HG03521 (cell line): ENCODE measurements around the gene CTSO.
"Not testable (repeated sequence)": the region's sequence is repeated elsewhere in the genome, so short reads cannot be mapped to it uniquely, and the experiment has no call there.

ENCODE experiments used
- ATAC-seq: cut with Tn5 transposase; IDR thresholded peaks from one replicate; pipeline ENCODE4 v1.9.1; 2021; ENCODE audit warnings: mild to moderate bottlenecking, moderate library complexity; ENCODE audit not compliant: unreplicated experiment

Gene CTSO

GRCh38 chr4:155908187-155909139 lies 45.2 kb downstream of the CTSO start:
- ATAC-seq: no peak

- ATAC-seq: no peak
These were observed 46.1 kb downstream of the CTSO start for GRCh38 chr4:155907556-155907955.

DNA sequence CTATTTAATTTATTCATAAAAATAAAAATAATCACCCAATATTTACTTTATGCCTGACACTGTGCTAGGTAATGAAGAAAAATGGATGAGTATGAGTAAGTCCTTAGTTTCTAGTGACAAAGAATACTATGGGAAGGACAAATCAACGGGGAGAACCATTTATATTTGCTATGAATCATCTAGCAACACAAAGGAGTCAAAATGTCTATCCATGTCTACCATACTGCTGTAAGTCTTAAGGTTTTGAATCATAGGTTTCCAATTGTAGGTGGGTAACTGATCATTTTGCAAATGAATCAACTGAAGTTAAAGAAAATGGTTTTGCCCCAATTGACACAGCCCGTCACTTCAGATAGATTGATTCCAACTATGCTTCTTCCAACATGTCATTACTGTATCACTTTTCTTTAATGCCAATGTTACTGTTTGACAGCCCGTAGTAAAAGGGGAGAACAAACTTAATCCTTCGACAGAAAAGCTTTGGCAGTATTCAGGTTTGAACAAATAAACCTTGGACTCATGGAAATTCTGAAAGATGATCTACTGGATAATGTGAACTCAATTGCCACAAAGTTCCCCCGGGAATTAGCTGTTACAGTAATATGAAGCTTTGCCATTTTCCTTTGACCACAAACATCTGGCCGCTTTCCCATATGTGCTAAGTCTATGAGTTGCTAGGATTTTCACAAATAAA lies 47.0 kb downstream of the CTSO start:
- no peak for ATAC-seq

DNA sequence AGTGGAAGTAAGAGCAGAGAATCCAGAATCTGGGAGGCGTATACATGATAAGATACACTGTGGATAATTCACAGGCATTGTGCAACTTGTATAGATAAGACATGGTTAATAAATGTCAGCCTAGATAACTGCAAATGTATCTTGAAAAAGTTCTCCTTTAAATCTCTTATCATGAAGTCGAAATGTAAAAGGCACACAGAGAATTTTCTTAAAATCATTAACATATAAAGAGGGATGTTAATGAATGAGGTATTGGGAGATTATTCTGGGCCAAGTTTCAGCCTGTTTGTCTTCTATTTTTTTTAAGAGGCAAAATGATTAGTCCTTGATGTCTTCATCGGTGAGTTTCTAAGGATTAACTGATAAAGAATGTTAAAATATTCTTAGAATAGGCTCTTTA lies 49.3 kb downstream of the CTSO start:
- no peak for ATAC-seq

GRCh38 chr4:155903453-155903852 lies 50.2 kb downstream of the CTSO start, which contains the start of gene TDO2:
TSS of gene TDO2 (plus strand) at chr4:155903696. CDS start at chr4:155903759, 63 bp downstream.
- ATAC-seq: no peak

GRCh38 chr4:155901013-155901412 lies 52.7 kb downstream of the CTSO start:
- no peak for ATAC-seq

GRCh38 chr4:155900381-155900780 lies 53.3 kb downstream of the CTSO start:
- ATAC-seq: no peak

GRCh38 chr4:155899891-155900290 lies 53.8 kb downstream of the CTSO start:
- ATAC-seq: no peak

GRCh38 chr4:155898371-155898770 lies 55.3 kb downstream of the CTSO start:
- ATAC-seq: not testable (repeated sequence)

DNA sequence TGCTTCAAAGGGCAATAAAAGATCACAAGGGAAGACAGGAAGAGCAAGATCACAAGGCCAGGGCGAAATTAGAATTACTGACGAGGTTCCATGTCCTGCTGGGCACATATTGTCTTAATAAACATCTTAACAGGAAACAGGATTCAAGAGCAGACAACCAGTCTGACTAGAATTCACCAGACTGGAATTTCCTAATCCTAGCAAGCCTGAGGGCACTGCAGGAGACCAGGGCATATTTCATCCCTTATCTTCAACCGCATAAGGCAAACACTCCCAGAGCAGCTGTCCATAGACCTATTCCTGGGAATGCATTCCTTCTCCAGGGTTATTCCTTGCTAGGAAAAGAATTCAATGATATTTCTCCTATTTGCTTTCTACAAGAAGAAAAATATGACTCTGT lies 62.6 kb downstream of the CTSO start:
- ATAC-seq: no peak

GRCh38 chr4:155889946-155890345 lies 63.7 kb downstream of the CTSO start:
- ATAC-seq: no peak

DNA sequence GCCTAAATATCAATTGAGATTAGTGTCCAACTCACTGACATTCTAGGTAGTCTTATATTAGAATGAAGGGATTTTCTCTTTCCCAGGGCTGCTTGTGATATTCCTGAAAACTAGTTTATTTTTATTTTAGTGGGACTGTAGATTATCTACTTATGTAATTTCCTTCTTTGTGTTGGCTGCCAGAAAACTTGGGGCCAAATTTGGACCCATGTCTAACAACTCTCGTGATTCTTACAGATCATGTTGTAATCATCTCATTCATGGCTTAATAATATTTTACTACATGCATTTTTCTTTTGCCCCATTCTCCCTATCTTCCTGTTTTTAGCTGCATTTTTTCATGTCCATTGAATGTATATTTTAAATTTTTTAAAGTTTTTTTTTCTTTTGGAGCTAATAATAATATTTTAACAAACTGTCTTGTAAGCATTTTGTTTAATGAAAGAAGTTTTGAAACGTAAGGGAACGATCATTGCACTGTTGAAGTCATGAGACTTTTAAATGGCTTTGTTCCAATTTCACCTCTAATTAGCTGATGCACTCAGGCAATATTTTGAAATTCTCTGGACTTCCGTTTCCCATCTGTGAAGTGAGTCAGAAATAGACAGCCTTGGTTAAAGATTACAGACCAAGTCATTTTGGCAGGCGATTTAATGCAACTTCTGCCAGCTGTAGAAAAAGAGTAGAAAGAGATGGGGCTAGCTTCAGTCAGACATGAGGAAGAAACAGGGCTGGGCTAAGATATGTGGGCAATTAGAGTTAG lies 64.5 kb downstream of the CTSO start:
- peak; percentile 89 for ATAC-seq

- no peak for ATAC-seq
These were observed 65.7 kb downstream of the CTSO start for GRCh38 chr4:155887847-155888570.

GRCh38 chr4:155887045-155887444 lies 66.6 kb downstream of the CTSO start:
- no peak for ATAC-seq

GRCh38 chr4:155885666-155886065 lies 68.0 kb downstream of the CTSO start:
- no peak for ATAC-seq

- no peak for ATAC-seq
These were observed 69.8 kb downstream of the CTSO start for GRCh38 chr4:155883895-155884294.

- ATAC-seq: no peak
These were observed 72.1 kb downstream of the CTSO start for GRCh38 chr4:155881555-155881954.

GRCh38 chr4:155879767-155880166 lies 73.9 kb downstream of the CTSO start:
- ATAC-seq: no peak

GRCh38 chr4:155878611-155879010 lies 75.1 kb downstream of the CTSO start:
- ATAC-seq: no peak

DNA sequence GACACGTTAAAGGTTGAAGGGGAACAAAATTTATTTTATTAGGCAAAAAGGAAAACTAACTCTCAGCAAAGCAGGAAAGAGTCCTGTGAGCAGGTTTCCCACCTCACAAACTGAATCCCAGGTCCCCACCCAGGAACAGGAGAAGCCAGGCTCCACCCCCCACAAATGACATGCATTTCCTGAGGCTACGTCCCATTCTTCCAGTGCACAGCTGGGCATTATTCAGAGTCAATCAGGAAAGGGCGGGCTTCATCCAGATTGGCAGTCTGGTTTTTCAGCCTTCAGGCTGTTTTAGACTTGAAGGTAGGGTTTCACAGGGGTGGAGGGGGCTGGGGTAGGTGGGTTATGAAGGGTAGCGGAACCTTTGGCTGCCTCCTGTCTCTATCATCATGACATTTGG lies 75.7 kb downstream of the CTSO start:
- no peak for ATAC-seq

DNA sequence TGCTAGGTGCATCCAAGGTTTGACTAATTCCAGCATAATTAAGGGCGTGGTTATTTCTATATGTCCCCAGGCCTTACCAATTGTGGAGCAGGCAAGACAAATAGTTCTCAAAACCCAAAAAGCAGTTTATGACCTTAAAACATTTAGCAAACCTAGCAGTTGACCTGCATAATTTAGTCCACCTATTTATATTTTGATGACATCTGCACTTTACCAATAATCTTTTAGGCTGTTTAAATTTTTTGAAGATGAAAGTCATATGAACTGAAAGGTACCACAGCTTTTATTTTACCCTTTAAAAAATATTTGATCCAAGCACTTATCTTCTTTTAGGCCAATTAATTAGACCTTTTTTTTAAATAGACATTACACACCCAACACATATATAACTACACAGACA lies 77.8 kb downstream of the CTSO start:
- no peak for ATAC-seq
